BLaER1 (cell line): ENCODE measurements around the gene NSMF.
A peak's percentile ranks its signal among the peaks of the same experiment; 100 is the strongest.

Experiments
- H3K27ac ChIP-seq: shearing (Covaris generic); formaldehyde crosslinking; 2 replicates; pipeline ENCODE4 v1.8.1; 2022
- H3K27me3 ChIP-seq: shearing (Covaris generic); formaldehyde crosslinking; 2 replicates; pipeline ENCODE4 v1.8.1; 2022
- H3K36me3 ChIP-seq: shearing (Covaris generic); formaldehyde crosslinking; 2 replicates; pipeline ENCODE4 v1.8.1; 2022
- H3K4me1 ChIP-seq: shearing (Covaris generic); formaldehyde crosslinking; 2 replicates; pipeline ENCODE4 v1.8.1; 2022
- H3K4me2 ChIP-seq: shearing (Covaris generic); formaldehyde crosslinking; 2 replicates; pipeline ENCODE4 v1.8.1; 2022
- H3K4me3 ChIP-seq: shearing (Covaris generic); formaldehyde crosslinking; 2 replicates; pipeline ENCODE4 v1.8.1; 2022
- H3K9ac ChIP-seq: shearing (Covaris generic); formaldehyde crosslinking; 2 replicates; pipeline ENCODE4 v1.8.1; 2022
- H3K9me3 ChIP-seq: shearing (Covaris generic); formaldehyde crosslinking; 2 replicates; pipeline ENCODE4 v1.8.1; 2022
- H4K20me1 ChIP-seq: shearing (Covaris generic); formaldehyde crosslinking; 2 replicates; pipeline ENCODE4 v1.8.1; 2022
- Cebpa-rat ChIP-seq: shearing (Covaris generic); IDR thresholded peaks from 2 replicates; pipeline ENCODE4 v1.8.1; 2022

The NSMF gene

DNA sequence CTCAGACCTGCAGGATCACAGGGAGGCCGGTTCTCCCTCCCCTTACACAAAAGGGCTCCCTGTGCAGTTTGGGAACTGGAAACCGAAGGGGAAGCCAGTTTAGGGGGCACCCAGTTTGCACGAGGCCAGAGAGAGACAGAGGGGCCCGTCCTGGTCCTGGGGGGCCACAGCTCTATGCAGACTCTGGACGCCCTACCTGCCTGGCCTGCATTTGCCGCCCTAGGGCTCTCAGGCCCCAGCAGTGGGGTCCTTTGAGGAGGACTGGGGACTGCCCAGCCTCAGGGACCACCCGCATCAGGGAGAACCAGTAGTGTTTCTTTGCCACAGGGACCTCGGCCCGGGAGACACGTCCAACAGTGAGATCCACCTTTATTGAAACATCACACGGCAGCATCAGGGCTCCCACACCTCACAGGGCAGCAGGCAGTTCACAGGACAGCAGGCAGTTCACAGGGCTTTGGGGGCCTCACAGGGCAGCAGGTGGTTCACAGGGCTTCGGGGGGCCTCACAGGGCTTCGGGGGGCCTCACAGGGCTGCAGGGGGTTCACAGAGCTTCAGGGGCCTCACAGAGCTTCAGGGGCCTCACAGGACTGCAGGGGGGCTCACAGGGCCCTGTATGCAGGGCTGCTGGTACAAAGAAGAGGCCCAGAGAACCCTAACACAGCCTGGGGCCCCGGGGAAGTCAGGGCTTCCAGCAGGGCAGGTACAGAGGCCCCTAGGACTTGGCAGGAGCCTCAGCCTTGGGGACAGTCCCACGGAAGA lies 648 bp upstream of the NSMF start:
- Histone ChIP-seq H3K4me2 (peak overlapping the region; percentile 99), H3K4me3 (peak overlapping the region; percentile 79), H3K27me3 (peaks cover 12% of the 10 kb centered on the region), H3K27ac (peak overlapping the region; percentile 84), H3K4me1 (peaks cover 81% of the 10 kb centered on the region), H3K36me3 (peaks cover 23% of the 10 kb centered on the region), H3K9ac (peak overlapping the region; percentile 82), H3K9me3 (no peaks in the 10 kb centered on the region), H4K20me1 (peaks cover 47% of the 10 kb centered on the region)
- TF ChIP-seq Cebpa-rat, result no peak

DNA sequence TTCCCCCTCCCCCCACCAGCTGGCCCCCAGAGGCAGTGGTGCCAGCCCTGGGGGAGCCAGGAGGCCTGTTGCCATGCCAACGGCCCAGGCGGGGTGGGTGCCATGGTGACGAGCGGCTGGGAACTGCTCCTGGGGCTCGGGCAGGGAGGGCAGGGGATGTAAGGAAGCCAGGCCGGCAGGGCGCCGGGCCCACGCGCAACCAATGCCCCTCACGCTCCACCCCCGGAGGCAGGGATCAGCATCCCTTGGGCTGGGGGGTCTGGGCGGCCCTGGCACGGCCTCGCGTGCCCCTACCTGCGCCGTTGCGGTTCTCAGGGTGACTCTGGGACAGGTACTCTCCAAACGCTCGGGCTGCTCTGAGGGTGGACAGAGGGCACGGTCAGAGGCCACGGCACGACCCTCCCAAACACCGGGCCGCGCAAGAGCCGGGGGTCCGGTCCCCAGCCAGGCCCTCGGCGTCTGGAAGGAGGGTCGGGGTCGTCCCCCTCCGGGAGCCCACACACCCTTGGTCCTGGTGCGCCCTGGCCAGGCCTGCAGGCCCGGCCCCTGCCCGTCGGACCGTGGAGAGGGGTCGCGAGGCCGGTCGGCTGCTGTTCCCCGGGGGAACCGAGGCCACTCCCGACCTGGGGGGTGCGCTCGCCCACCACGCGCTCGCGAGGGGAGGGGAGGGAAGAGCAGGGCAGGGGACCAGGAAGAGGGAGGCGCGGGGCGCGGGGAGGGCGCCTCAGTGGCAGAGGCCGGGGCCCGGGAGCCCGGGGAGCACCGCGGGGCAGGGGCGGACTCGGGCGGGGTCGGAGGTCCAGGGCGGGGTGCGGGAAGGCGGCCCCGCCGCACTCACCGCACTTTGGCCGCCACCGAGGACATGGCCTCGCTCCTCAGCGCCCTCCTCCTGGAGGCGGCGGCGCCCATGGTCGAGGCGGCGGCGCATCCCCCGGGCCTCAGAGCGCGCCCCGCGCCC lies 661 bp downstream of the NSMF start:
- Histone ChIP-seq H3K9me3 (no peaks in the 10 kb centered on the region), H3K4me1 (peaks cover 90% of the 10 kb centered on the region), H4K20me1 (peaks cover 56% of the 10 kb centered on the region), H3K36me3 (peaks cover 27% of the 10 kb centered on the region), H3K9ac (peak overlapping the region; percentile 82), H3K27ac (peak overlapping the region; percentile 84), H3K4me2 (peak overlapping the region; percentile 99), H3K27me3 (peaks cover 12% of the 10 kb centered on the region), H3K4me3 (peak overlapping the region; percentile 79)
- no peak for TF ChIP-seq Cebpa-rat

DNA sequence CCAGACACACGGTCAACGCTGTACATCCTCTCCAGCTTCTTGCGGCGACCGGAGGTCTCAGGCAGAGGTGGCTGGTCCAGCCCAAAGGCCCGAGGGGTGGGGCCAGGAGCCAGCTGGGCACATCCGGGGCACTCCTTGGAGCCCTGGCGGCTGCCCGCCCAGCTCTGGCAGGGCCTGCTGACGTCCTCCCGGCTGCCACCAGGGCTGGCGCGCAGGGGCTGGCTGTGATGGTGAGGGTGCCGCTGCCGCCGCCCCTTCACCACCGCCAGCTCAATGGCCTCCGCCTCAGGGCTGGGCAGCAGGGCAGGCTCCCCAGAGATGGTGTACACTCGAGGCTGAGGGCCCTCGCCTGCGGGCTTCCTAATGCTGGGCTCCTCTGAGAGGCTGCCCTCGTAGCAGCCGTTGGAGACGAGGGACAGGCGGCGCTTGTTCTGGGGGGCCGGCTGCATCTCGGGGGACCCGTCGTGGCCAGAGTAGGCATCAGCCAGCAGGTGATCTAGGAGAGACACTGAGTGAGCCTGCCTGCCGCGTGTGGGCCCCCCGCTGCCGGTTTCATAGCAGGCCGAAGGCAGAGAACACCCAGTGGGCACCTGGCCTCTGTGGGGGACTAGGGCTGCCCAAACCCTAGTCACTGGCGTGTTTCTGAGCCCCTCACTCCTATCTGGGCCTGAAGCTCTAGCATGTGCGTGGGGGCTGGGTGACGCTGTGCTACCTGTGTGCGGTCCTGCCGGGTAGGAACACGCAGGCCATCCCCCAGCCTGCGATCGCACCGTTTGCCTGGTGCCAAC lies 1.5 kb downstream of the NSMF start:
- peaks cover 8% of the 10 kb centered on the region for H3K27me3 ChIP-seq
- peaks cover 90% of the 10 kb centered on the region for H3K4me1 ChIP-seq
- H3K27ac ChIP-seq, result peak overlapping the region; percentile 84; the same call in 1 of the 2 replicates
- no peak for TF ChIP-seq Cebpa-rat
- peak overlapping the region; percentile 99 for H3K4me2 ChIP-seq
- peak overlapping the region; percentile 82; the same call in 1 of the 2 replicates for H3K9ac ChIP-seq
- H3K4me3 ChIP-seq, result peak overlapping the region; percentile 79
- H4K20me1 ChIP-seq, result peaks cover 62% of the 10 kb centered on the region
- no peaks in the 10 kb centered on the region for H3K9me3 ChIP-seq
- H3K36me3 ChIP-seq, result peaks cover 36% of the 10 kb centered on the region

DNA sequence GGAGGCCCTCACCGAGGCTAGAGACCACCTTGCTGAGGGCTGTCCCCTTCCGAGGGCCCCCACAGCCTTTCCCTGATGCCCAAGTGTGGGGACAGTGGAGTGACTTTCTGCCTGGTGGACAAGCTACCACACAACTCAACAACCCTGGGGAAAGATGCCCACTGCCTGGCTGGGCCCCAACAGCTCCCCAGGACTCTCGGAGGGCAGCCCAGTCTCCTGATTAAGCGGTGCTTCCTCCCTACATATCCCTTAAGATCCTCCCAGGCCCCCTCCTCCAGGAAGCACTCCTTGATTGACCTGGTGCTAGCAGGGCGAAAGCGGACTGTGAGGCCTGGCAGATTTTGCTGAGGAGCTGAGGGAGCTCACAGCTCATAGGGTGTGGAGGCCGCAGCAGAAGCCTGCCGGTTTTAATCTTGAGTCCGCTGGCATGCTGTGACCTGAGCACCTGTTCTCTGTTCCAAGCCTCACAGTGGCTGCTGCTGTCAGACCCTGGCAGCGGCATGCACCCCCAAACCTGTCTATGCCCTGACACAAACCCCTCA lies 2.2 kb downstream of the NSMF start:
- H4K20me1 ChIP-seq, result peaks cover 63% of the 10 kb centered on the region
- peak overlapping the region; percentile 79; the same call in 1 of the 2 replicates for H3K4me3 ChIP-seq
- H3K9me3 ChIP-seq, result no peaks in the 10 kb centered on the region
- peaks cover 90% of the 10 kb centered on the region for H3K4me1 ChIP-seq
- TF ChIP-seq Cebpa-rat, result no peak
- H3K27ac ChIP-seq, result no peak overlapping the region
- H3K36me3 ChIP-seq, result peaks cover 38% of the 10 kb centered on the region
- no peak overlapping the region for H3K9ac ChIP-seq
- H3K4me2 ChIP-seq, result peak overlapping the region; percentile 99
- H3K27me3 ChIP-seq, result peaks cover 1% of the 10 kb centered on the region; the same call in 1 of the 2 replicates

DNA sequence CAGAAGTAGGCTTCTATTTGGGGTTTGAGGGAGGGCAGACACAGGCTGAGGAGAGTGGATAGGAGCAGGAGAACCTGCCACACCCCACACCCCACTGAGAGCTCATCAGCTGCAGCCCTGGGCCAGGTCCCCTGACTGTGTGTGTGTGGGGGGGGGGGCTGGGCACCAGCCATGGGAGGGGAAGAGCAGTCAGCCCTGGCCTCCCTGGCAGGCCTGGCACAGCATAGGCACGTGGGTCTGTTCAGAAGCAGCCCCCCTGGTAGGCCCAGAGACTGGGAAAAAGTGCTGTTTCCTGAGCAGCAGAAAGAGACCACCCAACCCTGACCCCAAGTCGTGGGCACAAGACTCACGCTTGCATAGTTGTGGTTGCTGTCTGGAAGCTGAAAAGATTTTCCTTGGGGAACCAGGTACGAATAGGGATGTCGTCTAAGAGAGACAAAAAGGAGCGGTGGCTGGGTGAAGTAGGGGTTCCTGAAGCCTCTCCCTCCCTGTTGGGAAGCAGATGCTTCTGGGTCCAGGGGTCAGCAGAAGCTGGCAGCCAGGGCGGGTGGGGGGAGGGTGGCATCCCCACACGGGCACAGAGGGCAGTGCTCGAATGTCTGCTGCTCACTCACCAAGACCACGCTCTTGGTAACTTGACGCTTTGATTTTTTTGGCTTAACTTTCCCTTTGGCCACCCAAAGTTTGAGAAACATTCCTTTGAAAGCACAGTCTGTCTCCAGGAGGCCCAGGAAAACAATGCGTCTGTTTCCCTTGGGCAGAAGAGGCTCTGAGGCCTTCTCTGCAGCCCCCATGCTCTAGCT lies 2.9 kb downstream of the NSMF start:
- Histone ChIP-seq H3K4me1 (peaks cover 88% of the 10 kb centered on the region), H4K20me1 (peaks cover 63% of the 10 kb centered on the region), H3K36me3 (peaks cover 38% of the 10 kb centered on the region), H3K4me3 (peak overlapping the region; percentile 79; the same call in 1 of the 2 replicates), H3K4me2 (peak overlapping the region; percentile 99), H3K27me3 (no peaks in the 10 kb centered on the region), H3K27ac (no peak overlapping the region), H3K9me3 (no peaks in the 10 kb centered on the region), H3K9ac (0 out of 2 replicates have a peak overlapping the region, but pooled peaks have one; percentile 10)
- TF ChIP-seq Cebpa-rat, result no peak

DNA sequence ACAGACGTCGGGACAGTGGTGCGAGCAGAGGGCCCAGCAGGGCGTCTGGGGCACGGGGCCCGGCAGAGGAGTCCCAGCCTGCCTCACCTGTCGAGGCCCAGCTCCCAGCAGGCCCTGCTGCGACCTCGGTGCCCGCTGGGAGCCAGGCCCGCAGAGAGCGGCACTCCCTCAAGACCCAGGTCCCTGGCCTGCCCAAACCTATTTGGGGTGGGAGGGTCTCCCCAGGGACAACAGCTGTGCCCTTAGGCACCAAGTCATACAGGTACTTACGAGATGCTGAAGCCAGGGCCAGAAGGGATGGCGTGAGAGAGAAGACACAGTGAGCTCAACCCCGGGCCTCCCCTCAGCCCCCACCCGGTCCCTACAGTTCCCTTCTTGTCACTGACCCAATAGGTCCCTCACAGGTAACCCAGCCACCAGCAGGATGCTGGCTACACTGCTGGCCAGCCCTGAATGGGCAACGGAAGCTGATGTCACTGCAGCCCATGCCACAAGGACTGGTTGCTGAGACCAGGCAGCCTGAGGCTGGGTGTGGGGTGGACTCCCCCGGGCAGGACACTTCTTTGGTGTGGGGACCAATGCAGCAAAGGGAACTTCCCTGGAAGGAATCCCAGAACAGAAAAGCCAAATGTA lies 3.7 kb downstream of the NSMF start:
- Histone ChIP-seq H3K9me3 (no peaks in the 10 kb centered on the region), H3K36me3 (peaks cover 38% of the 10 kb centered on the region), H4K20me1 (peaks cover 63% of the 10 kb centered on the region), H3K4me2 (peak overlapping the region; percentile 99), H3K4me3 (no peak overlapping the region), H3K27me3 (no peaks in the 10 kb centered on the region), H3K4me1 (peaks cover 86% of the 10 kb centered on the region), H3K27ac (peak overlapping the region; percentile 5; the same call in 1 of the 2 replicates), H3K9ac (peak overlapping the region; percentile 23; the same call in 1 of the 2 replicates)
- TF ChIP-seq Cebpa-rat, result no peak

DNA sequence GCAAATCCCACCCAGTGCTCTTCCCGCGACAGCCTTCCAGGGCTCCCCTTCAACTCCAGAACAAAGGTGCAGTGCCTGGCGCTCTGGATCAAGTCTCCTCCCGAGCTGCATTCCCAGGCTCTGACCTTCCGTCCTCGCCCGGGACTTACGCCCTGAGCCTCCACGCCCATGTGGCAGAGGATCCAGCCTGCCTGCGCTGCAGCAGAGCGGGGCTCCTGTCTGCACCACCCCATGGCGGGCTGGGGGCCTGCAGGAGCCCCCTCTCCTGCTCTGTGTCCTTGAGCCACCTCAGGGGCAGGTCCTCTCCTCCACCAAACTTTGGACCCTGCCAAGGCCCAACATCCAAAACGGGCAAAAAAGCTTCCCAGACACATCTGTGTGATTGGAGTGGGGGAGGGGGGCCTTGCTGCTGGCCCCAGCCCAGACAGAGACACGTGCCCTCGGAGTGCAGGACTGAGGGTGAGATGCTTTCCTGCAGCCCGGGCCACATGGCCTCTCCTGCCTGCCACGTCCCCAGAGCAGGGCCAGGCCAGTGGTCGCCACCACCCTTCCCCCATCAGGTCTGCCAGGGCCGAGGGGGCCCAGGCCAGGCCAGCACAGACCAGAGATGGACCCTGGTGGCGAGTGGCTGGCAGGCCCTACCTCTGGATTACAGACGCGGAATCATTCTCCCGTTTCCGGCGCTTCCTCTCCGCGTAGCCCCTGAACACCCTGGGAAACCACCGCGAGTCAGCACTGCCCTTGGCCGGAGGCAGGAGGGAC lies 4.4 kb downstream of the NSMF start:
- TF ChIP-seq Cebpa-rat, result no peak
- Histone ChIP-seq H3K4me3 (peak overlapping the region; percentile 59), H4K20me1 (peaks cover 69% of the 10 kb centered on the region)

More for the DNA sequence above, 4.4 kb downstream of the NSMF start:
- Histone ChIP-seq H3K27me3 (no peaks in the 10 kb centered on the region), H3K4me2 (peak overlapping the region; percentile 99), H3K9me3 (no peaks in the 10 kb centered on the region), H3K36me3 (peaks cover 42% of the 10 kb centered on the region), H3K27ac (peak overlapping the region; percentile 5), H3K4me1 (peaks cover 85% of the 10 kb centered on the region), H3K9ac (peak overlapping the region; percentile 57; the same call in 1 of the 2 replicates)
